Measurements from ENCODE around the gene BCHE.

BCHE gene

DNA sequence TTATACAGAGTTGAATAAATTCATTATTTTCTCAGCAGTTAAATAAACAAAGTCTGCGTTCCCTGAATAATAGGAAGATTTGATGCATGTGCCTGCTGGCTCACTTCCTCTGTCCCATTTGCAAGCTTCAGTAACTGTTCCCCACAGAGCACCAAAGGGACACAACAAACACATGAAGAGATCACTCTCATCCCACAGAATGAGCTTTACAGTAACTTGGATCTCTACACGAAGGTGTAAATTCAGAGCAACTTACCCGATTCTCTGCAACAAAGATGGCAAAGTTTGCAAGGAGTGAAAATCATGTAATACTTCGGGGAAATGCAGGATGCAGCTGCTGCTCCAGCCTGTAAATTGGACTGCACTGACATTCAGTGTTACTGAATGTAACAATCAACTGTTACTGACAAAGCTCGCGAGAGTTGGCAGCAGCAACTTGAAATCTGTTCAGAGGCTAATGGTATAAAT, at the start of gene BCHE:
Gene BCHE, minus strand, starts transcription at position 366 of the 468 bp plus-strand sequence. CDS start 6,390 bp downstream, outside the sequence.
- in situ Hi-C loops (cut with HindIII; ENCODE audit: low pct_ligation_motif_present, low pct_unique_long_range_greater_than_20kb, low sequenced_read_pairs): no loop called here
- peak; percentile 84 for DNase-seq

- no peak for DNase-seq
- in situ Hi-C loops (cut with HindIII; ENCODE audit: low pct_ligation_motif_present, low pct_unique_long_range_greater_than_20kb, low sequenced_read_pairs): no loop called here
These were observed 48.5 kb upstream of the BCHE start for GRCh38 chr3:165885558-165886270.

DNA sequence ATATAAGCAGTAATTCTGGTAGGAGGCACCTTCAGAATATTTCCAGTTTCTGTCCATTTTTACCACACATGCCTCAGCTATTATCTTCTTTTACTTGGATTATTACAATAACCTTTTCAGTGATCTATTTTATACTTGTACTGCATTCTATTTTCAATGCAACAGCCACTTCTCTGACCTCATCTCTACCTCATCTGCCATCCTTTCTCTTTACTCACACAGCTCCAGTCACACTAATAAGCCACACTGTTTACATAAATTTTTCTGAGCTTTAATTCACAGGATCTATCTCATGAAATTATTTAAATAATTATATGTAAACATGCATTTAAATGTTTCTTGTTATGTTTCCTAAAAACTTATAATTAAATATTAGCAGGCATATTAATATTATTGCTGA, 47.3 kb upstream of the BCHE start:
- in situ Hi-C loops (cut with HindIII; ENCODE audit: low pct_ligation_motif_present, low pct_unique_long_range_greater_than_20kb, low sequenced_read_pairs): no loop called here
- peak; percentile 9 for DNase-seq

- DNase-seq: peak; percentile 51
- in situ Hi-C loops (cut with HindIII; ENCODE audit: low pct_ligation_motif_present, low pct_unique_long_range_greater_than_20kb, low sequenced_read_pairs): no loop called here
These were observed 46.7 kb upstream of the BCHE start for GRCh38 chr3:165883863-165884478.

DNA sequence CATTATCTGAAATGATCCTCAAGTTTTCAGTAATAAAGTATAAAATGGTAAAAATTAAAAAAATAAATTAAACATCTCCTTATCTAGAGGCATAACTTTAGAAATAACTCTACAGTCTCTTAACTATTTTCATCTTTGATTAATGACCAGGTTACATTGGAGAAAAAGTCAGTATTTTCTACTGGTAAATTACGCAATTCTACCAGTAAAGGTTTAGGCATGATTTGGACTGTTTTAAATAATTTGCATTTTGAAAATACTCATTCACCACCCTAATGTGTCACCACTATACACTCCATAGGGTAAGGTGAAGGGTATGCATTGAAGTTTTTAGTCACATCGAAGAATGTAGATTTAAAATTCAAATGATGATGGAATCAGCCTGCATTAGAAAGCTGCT, 45.9 kb upstream of the BCHE start:
- no peak for DNase-seq
- in situ Hi-C loops (cut with HindIII; ENCODE audit: low pct_ligation_motif_present, low pct_unique_long_range_greater_than_20kb, low sequenced_read_pairs): no loop called here

- DNase-seq: no peak
- in situ Hi-C loops (cut with HindIII; ENCODE audit: low pct_ligation_motif_present, low pct_unique_long_range_greater_than_20kb, low sequenced_read_pairs): no loop called here
These were observed 38.4 kb upstream of the BCHE start for GRCh38 chr3:165875644-165876043.

DNA sequence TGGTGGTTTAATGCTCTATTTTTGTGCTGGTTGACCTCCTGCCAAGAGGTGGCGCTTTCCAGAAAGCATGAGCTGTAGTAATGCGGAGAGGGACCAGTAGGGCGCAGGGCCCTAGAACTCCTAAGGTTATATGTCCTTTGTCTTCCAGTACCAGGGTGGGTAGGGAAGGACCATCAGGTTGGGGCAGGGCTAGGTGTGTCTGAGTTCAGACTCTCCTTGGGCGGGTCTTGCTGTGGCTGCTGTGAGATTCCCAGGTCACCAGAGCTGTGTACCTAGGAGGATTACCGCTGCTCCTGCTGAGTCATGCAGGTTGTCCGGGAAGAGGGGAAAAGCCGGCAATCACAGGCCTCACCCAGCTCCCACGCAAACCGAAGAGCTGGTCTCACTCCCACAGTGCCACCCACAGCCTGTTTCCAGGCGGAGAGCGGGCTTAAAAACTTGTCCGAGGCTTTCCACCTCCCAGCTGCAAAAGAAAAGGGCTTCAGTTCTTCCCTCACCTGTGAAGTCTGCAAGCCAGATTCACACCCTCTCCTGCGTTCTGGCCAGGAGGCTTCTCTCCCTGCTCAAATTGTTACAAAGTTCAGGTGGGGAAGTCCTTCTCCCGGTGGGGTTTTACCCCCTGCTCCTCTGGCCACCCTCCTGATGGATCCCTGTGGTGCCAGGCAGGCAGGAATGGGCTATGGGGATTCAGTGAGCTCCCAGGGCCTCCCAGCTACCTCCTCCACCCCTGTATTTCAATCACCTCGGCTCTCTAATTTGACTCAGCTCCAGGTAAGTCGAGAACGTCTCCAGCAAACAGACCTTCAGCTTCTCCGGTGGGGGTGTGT, 37.7 kb upstream of the BCHE start:
- in situ Hi-C loops (cut with HindIII; ENCODE audit: low pct_ligation_motif_present, low pct_unique_long_range_greater_than_20kb, low sequenced_read_pairs): no loop called here

GRCh38 chr3:165868088-165868487, 30.9 kb upstream of the BCHE start:
- in situ Hi-C loops (cut with HindIII; ENCODE audit: low pct_ligation_motif_present, low pct_unique_long_range_greater_than_20kb, low sequenced_read_pairs): no loop called here
- DNase-seq: no peak

More for the DNA sequence above, 37.7 kb upstream of the BCHE start:
- DNase-seq: no peak

DNA sequence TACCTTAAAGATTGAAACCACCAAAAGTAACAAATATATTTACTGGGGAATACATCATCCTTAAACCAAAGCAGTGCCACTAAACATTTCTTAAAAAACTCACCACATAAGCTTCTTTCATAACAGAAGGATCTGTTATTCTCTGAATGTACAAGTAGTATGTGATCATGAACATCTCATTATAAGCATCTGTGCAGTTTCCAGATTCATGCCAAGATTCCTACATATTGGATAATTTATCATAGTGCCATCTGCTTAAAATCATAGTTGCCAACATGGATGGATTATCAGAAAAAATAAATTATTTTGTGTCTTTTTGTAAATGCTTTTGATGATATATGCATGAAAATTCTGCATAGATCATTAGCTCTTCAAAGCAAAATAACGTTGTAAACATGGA, 21.8 kb upstream of the BCHE start:
- in situ Hi-C loops (cut with HindIII; ENCODE audit: low pct_ligation_motif_present, low pct_unique_long_range_greater_than_20kb, low sequenced_read_pairs): no loop called here
- no peak for DNase-seq

GRCh38 chr3:165855581-165855980, 18.4 kb upstream of the BCHE start:
- in situ Hi-C loops (cut with HindIII; ENCODE audit: low pct_ligation_motif_present, low pct_unique_long_range_greater_than_20kb, low sequenced_read_pairs): no loop called here

DNA sequence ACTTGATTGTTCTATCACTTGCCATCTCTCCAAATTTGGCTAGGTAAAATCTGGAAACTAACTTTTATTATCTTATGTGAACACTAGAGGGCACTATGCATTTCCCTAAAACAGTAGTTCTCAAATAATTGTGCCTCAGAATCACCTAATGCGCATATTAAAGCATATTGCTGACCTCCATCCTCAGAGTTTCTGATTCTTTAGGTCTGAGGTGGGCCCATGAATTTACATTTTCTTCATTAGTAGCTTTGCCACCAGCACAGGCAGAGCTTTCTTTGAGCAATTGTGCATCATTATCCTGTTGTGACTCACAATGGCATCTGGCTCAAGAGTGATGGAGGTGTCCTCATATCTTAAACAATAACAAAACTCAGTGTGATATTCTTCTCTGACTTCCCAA, 17.5 kb upstream of the BCHE start:
- DNase-seq: peak; percentile 33
- in situ Hi-C loops (cut with HindIII; ENCODE audit: low pct_ligation_motif_present, low pct_unique_long_range_greater_than_20kb, low sequenced_read_pairs): no loop called here

More at GRCh38 chr3:165855581-165855980, 18.4 kb upstream of the BCHE start:
- no peak for DNase-seq

DNA sequence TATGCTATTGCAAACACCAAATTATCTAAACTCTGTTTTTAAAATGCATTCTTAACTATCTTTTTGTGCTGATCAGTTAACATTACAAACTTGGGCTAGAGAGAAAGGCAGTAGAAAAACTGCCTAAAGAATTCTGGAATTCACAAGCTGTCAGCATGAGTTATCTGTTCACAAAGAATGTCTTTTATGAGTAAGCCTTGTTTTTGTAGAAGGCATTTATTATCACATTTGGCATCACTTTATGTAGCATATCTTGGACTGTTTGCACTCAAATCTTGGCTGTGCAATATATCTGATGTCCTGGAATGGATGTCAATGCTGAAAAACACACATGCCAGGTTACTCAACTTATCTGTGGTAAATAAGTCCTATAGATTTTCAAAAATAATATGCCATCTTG, 15.5 kb upstream of the BCHE start:
- DNase-seq: no peak

DNA sequence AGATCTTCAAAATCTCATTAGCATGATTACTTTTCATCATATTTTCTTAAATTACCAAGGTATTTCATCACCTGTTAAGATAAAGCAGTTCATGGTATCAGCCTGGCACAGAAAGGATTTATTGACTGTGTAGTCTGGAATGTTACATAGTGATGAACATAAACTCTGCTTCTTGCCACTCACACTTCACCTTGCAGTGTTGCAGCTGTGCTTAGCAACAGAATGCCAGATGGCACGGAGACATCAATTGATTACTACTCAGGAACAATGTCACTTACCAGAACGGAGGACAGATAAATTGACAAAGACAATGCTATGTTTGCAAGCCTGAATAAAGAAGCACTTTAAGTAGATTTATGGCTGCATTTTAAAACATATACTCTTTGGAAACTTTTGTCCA, 15.0 kb upstream of the BCHE start:
- DNase-seq: no peak
- in situ Hi-C loops (cut with HindIII; ENCODE audit: low pct_ligation_motif_present, low pct_unique_long_range_greater_than_20kb, low sequenced_read_pairs): no loop called here

More for the DNA sequence above, 15.5 kb upstream of the BCHE start:
- in situ Hi-C loops (cut with HindIII; ENCODE audit: low pct_ligation_motif_present, low pct_unique_long_range_greater_than_20kb, low sequenced_read_pairs): no loop called here

GRCh38 chr3:165846056-165846455, 8.8 kb upstream of the BCHE start:
- in situ Hi-C loops (cut with HindIII; ENCODE audit: low pct_ligation_motif_present, low pct_unique_long_range_greater_than_20kb, low sequenced_read_pairs): no loop called here

DNA sequence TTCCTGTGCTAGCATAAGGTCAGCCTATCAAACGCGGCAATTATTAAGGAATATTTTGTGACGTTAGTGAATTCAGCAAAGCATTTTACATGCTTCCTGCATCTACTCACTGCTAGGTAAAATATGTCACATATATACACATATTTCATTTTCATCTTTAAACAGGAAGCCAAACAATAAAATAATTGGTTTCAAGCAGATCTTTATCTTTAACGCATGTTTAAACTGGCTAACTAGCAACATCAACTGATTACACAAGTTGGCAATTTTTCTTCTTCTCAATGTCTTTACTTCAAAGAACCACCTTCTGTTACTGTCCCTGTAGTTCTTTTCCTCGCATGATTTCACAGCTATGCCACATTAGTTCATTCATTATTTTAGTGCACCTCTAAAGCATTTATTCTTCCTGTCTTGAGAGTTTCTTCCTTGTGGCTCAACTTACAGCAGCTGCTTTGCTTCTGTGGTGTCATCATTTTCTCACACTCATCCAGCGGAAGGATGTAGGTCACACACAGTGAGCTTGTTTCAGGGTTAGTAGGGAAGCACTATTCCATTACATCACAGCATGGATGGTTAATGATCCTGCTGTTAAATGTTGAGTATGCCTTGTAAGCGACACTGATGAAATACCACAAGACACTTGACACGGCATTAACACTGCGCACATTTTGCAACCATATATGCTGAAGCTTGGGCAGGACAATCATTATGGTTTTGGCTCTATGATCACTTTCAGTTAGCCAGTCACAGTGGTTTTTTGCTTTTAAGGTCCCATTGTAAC, 2.3 kb upstream of the BCHE start:
- in situ Hi-C loops (cut with HindIII; ENCODE audit: low pct_ligation_motif_present, low pct_unique_long_range_greater_than_20kb, low sequenced_read_pairs): no loop called here
- DNase-seq: peak; percentile 38

More at GRCh38 chr3:165846056-165846455, 8.8 kb upstream of the BCHE start:
- no peak for DNase-seq

GRCh38 chr3:165837801-165838200, 578 bp upstream of the BCHE start:
- in situ Hi-C loops (cut with HindIII; ENCODE audit: low pct_ligation_motif_present, low pct_unique_long_range_greater_than_20kb, low sequenced_read_pairs): no loop called here
- DNase-seq: no peak

- DNase-seq: no peak
- in situ Hi-C loops (cut with HindIII; ENCODE audit: low pct_ligation_motif_present, low pct_unique_long_range_greater_than_20kb, low sequenced_read_pairs): no loop called here
These were observed 1.8 kb downstream of the BCHE start for GRCh38 chr3:165835431-165835830.

DNA sequence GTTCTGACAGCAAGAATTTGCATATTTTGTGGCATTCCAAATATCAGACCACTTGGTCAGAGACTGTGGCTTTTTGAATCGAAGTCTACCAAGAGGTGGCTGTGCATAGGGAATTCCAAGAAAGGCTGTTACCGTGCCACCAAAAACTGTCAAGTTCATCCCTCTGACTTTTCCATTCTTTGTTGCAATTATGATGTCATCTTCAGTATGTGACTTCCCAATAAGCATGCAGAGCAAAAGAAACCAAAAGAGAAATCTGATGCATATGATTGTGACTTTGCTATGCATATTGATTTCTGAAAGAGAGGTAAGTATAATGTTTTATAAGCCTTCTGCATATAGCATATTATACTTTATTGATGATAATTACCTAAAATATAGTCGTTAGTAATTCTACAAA, 6.5 kb downstream of the BCHE start:
- DNase-seq: no peak
- in situ Hi-C loops (cut with HindIII; ENCODE audit: low pct_ligation_motif_present, low pct_unique_long_range_greater_than_20kb, low sequenced_read_pairs): no loop called here

GRCh38 chr3:165827883-165828282, 9.3 kb downstream of the BCHE start:
- in situ Hi-C loops (cut with HindIII; ENCODE audit: low pct_ligation_motif_present, low pct_unique_long_range_greater_than_20kb, low sequenced_read_pairs): no loop called here
- no peak for DNase-seq
